GM19099 (cell line): ENCODE results near the gene CXCL14.

Experiments used
- POLR2A ChIP-seq: IDR thresholded peaks from 3 replicates; pipeline ENCODE4 v1.6.1; 2011; ENCODE audit warnings: low read depth; ENCODE audit not compliant: insufficient read length; ENCODE audit errors: extremely low read depth

CXCL14 gene

GRCh38 chr5:135582099-135582781, 3.4 kb upstream of the CXCL14 start:
- no peak for TF ChIP-seq POLR2A

GRCh38 chr5:135578305-135578684, 496 bp downstream of the CXCL14 start:
- no peak for TF ChIP-seq POLR2A

GRCh38 chr5:135577421-135577820, 1.4 kb downstream of the CXCL14 start:
- no peak for TF ChIP-seq POLR2A

- TF ChIP-seq POLR2A, result no peak
Measured at GRCh38 chr5:135576075-135576599, 2.7 kb downstream of the CXCL14 start.

- no peak for TF ChIP-seq POLR2A
Measured at GRCh38 chr5:135574493-135574892, 4.3 kb downstream of the CXCL14 start.

GRCh38 chr5:135571902-135572301, 6.9 kb downstream of the CXCL14 start:
- TF ChIP-seq POLR2A, result no peak

GRCh38 chr5:135571066-135571609, 7.7 kb downstream of the CXCL14 start:
- TF ChIP-seq POLR2A, result no peak

GRCh38 chr5:135570453-135570764, 8.4 kb downstream of the CXCL14 start:
- TF ChIP-seq POLR2A, result no peak

- no peak for TF ChIP-seq POLR2A
Measured at GRCh38 chr5:135569755-135570452, 8.9 kb downstream of the CXCL14 start.

GRCh38 chr5:135568923-135569360, 9.8 kb downstream of the CXCL14 start:
- TF ChIP-seq POLR2A, result no peak

- TF ChIP-seq POLR2A, result no peak
Measured at GRCh38 chr5:135568246-135568645, 10.5 kb downstream of the CXCL14 start.

- TF ChIP-seq POLR2A, result no peak
Measured at GRCh38 chr5:135567661-135568060, 11.1 kb downstream of the CXCL14 start.

- TF ChIP-seq POLR2A, result no peak
Measured at GRCh38 chr5:135566422-135567400, 12.1 kb downstream of the CXCL14 start.

- no peak for TF ChIP-seq POLR2A
Measured at GRCh38 chr5:135565725-135566421, 12.9 kb downstream of the CXCL14 start.

- no peak for TF ChIP-seq POLR2A
Measured at GRCh38 chr5:135565266-135565665, 13.5 kb downstream of the CXCL14 start.

GRCh38 chr5:135564331-135564730, 14.5 kb downstream of the CXCL14 start:
- TF ChIP-seq POLR2A, result no peak
